HCT116 (cell line): ENCODE data around the gene CELF2. TPM values are rescaled to one million over a fixed set of nuclear protein-coding genes. Genes with fewer than 3 reads are reported as not detected.

Experiments used
- ATAC-seq: fragments of 200-7000 bp; cut with Tn5 transposase; 2 replicates; pipeline ENCODE4 v1.9.1; 2020; ENCODE audit warnings: mild to moderate bottlenecking, moderate library complexity
- BruUV-seq: library from RNA; stranded (reverse); fragments of 400-500 nt; replicated peaks from 2 replicates; lab custom pipeline; 2021; lab: Mats Ljungman, UMichigan
- CTCF ChIA-PET: fragments of 300-600 bp; sonication (Branson Sonifier 250); formaldehyde crosslinking; loops from one replicate; lab custom pipeline; 2021; ENCODE audit warnings: antibody characterized with exemption; lab: Charles Lee
- POLR2A ChIA-PET: fragments of 300-600, 350-600 bp; sonication (Branson Sonifier 250); formaldehyde crosslinking; loops from one replicate; lab custom pipeline; 2021; ENCODE audit warnings: antibody characterized with exemption; lab: Charles Lee
- RAD21 ChIA-PET, 2 experiments: fragments of 300-600 bp; sonication (Branson Sonifier 250); formaldehyde crosslinking; loops; one replicate each; lab custom pipeline; 2023; ENCODE audit warnings: low total read pairs in 2 of 2; ENCODE audit not compliant: uncharacterized antibody in 2 of 2, unreplicated experiment in 2 of 2, low non-redundant PET in 1 of 2; lab: Charles Lee
- DNase-seq: peaks from one replicate; pipeline ENCODE4 v3.0.0-alpha.2; 2010; ENCODE audit warnings: low read depth, low spot score
- H2AFZ ChIP-seq: fragments of 200-600 bp; shearing (Covaris generic), sonication (generic); 2 replicates; pipeline ENCODE4 v1.6.1; 2017; ENCODE audit warnings: low read depth, mixed run types, mixed read lengths, antibody characterized with exemption, low read length; ENCODE audit not compliant: poor library complexity, severe bottlenecking
- H3K27ac ChIP-seq: 2 replicates; pipeline ENCODE4 v1.5.1; 2012; ENCODE audit warnings: low read depth, low read length
- H3K27me3 ChIP-seq: fragments of 200-600 bp; sonication (generic); 2 replicates; pipeline ENCODE4 v1.6.1; 2016; ENCODE audit warnings: mixed run types, low read length, mixed read lengths; ENCODE audit not compliant: insufficient read depth
- H3K36me3 ChIP-seq, 2 experiments: fragments of 200-500 bp in 1 of 2; fragments of 200-600 bp in 1 of 2; sonication (Bioruptor generic) in 1 of 2; sonication (generic) in 1 of 2; 2 replicates each; pipeline versions ENCODE4 v1.5.1 to v1.6.1; 2014 to 2016; ENCODE audit warnings: low read length in 2 of 2, inconsistent platforms in 1 of 2, mixed read lengths in 1 of 2, mixed run types in 1 of 2; ENCODE audit not compliant: insufficient read depth in 2 of 2, control insufficient read depth in 1 of 2
- H3K4me1 ChIP-seq, 2 experiments: fragments of 200-600 bp in 1 of 2; sonication (generic) in 1 of 2; 2 replicates each; pipeline versions ENCODE4 v1.5.1 to v1.6.1; 2012 to 2017; ENCODE audit warnings: low read length in 2 of 2, inconsistent platforms in 1 of 2, mild to moderate bottlenecking in 1 of 2, mixed read lengths in 1 of 2, mixed run types in 1 of 2, moderate library complexity in 1 of 2; ENCODE audit not compliant: insufficient read depth in 2 of 2, control insufficient read depth in 1 of 2
- H3K4me2 ChIP-seq: fragments of 200-600 bp; sonication (generic); 2 replicates; pipeline ENCODE4 v1.6.1; 2017; ENCODE audit warnings: mixed run types, low read length, mixed read lengths
- H3K4me3 ChIP-seq, 2 experiments: fragments of 200-600 bp in 1 of 2; sonication (generic) in 1 of 2; replicated peaks in 1 of 2; 2 replicates each; pipeline ENCODE4 v1.5.1; 2011 to 2016; ENCODE audit warnings: low read length in 2 of 2, control low read depth in 1 of 2, low read depth in 1 of 2, mild to moderate bottlenecking in 1 of 2, mixed read lengths in 1 of 2, mixed run types in 1 of 2
- H3K79me2 ChIP-seq: fragments of 200-600 bp; sonication (generic); 2 replicates; pipeline ENCODE4 v1.6.1; 2017; ENCODE audit warnings: mild to moderate bottlenecking, mixed run types, low read length, moderate library complexity, mixed read lengths; ENCODE audit not compliant: insufficient read depth
- H3K9ac ChIP-seq: fragments of 200-600 bp; sonication (generic); 2 replicates; pipeline ENCODE4 v1.6.1; 2016; ENCODE audit warnings: low read length, mixed read lengths
- H3K9me2 ChIP-seq: fragments of 200-600 bp; sonication (generic), shearing (Covaris generic); 2 replicates; pipeline ENCODE4 v1.6.1; 2017; ENCODE audit warnings: mixed run types, mild to moderate bottlenecking, moderate library complexity; ENCODE audit not compliant: insufficient read depth
- H3K9me3 ChIP-seq, 2 experiments: fragments of 200-500 bp in 1 of 2; fragments of 200-600 bp in 1 of 2; sonication (Bioruptor generic) in 1 of 2; sonication (generic) in 1 of 2; 2 replicates each; pipeline ENCODE4 v1.6.1; 2014 to 2017; ENCODE audit warnings: low read length in 2 of 2, mixed read lengths in 2 of 2, inconsistent platforms in 1 of 2, low read depth in 1 of 2, mild to moderate bottlenecking in 1 of 2, mixed run types in 1 of 2, moderate library complexity in 1 of 2; ENCODE audit not compliant: control insufficient read depth in 1 of 2, insufficient read depth in 1 of 2
- H4K20me1 ChIP-seq: fragments of 200-600 bp; sonication (generic), shearing (Covaris generic); 2 replicates; pipeline ENCODE4 v1.6.1; 2017; ENCODE audit warnings: mixed run types, mild to moderate bottlenecking, moderate library complexity; ENCODE audit not compliant: insufficient read depth
- ATF3 ChIP-seq: IDR thresholded peaks from 2 replicates; pipeline ENCODE4 v1.6.1; 2012
- CBX3 ChIP-seq: IDR thresholded peaks from 2 replicates; pipeline ENCODE4 v1.6.1; 2012; ENCODE audit warnings: low read depth
- ELF1 ChIP-seq: IDR thresholded peaks from 2 replicates; pipeline ENCODE4 v1.6.1; 2012; ENCODE audit warnings: low read depth, borderline replicate concordance
- EZH2 ChIP-seq: fragments of 200-600 bp; sonication (generic); IDR thresholded peaks from 2 replicates; pipeline ENCODE4 v1.6.1; 2017; ENCODE audit warnings: antibody characterized with exemption, mixed run types
- MAX ChIP-seq: IDR thresholded peaks from 2 replicates; pipeline ENCODE4 v1.6.1; 2012
- POLR2A ChIP-seq: IDR thresholded peaks from 2 replicates; pipeline ENCODE4 v1.7.0; 2011; ENCODE audit warnings: borderline replicate concordance; ENCODE audit not compliant: insufficient read depth, insufficient read length; ENCODE audit errors: extremely low read depth
- SIN3A ChIP-seq: IDR thresholded peaks from 2 replicates; pipeline ENCODE4 v1.6.1; 2012; ENCODE audit warnings: low read depth
- SP1 ChIP-seq: IDR thresholded peaks from 2 replicates; pipeline ENCODE4 v1.6.1; 2012; ENCODE audit warnings: low read depth
- SRF ChIP-seq: IDR thresholded peaks from 2 replicates; pipeline ENCODE4 v1.6.1; 2012; ENCODE audit warnings: low read depth
- TCF7L2 ChIP-seq: IDR thresholded peaks from 2 replicates; pipeline ENCODE4 v1.7.0; 2011; ENCODE audit warnings: borderline replicate concordance, inconsistent platforms; ENCODE audit not compliant: insufficient read depth, insufficient read length; ENCODE audit errors: extremely low read depth
- YY1 ChIP-seq: IDR thresholded peaks from 2 replicates; pipeline ENCODE4 v1.6.1; 2011; ENCODE audit warnings: low read length, low read depth, moderate library complexity, mild to moderate bottlenecking; ENCODE audit not compliant: insufficient replicate concordance; ENCODE audit errors: extremely low read depth
- ZBTB33 ChIP-seq: IDR thresholded peaks from 2 replicates; pipeline ENCODE4 v1.6.1; 2011; ENCODE audit warnings: mild to moderate bottlenecking, low read length, moderate library complexity; ENCODE audit not compliant: insufficient replicate concordance; ENCODE audit errors: extremely low read depth
- ZNF274 ChIP-seq: fragments of 200-500 bp; sonication (Bioruptor generic); IDR thresholded peaks from 2 replicates; pipeline ENCODE4 v1.6.1; 2014; ENCODE audit warnings: mild to moderate bottlenecking, low read depth, low read length, inconsistent platforms
- intact Hi-C: fragments of 100-400 bp; cut with micrococcal nuclease; formaldehyde crosslinking; loops from 2 replicates; pipeline ENCODE4 v1.10.0; 2022
- total RNA-seq: library from RNA; stranded (reverse); gene quantifications from one replicate; pipeline ENCODE4 v1.2.1, GENCODE V29; 2021; ENCODE audit not compliant: unreplicated experiment

CELF2 gene
- total RNA-seq, 1 experiment from 2014 or later = 0.66 TPM

- no peak overlapping the region for H3K27ac ChIP-seq
- ATAC-seq (no peak), DNase-seq (no peak)
- no peak overlapping the region for H3K4me3 ChIP-seq
- no peak overlapping the region for H3K9ac ChIP-seq
- H4K20me1 ChIP-seq = no peaks in the 10 kb centered on the region
- H3K9me3 ChIP-seq = no peaks in the 10 kb centered on the region
- BruUV-seq = no TSS peak
- ChIA-PET CTCF (no interaction called here), POLR2A (no interaction called here), RAD21 (no interaction called here)
- no peak overlapping the region for H3K4me2 ChIP-seq
- TF ChIP-seq ZBTB33 (no peak), ZNF274 (no peak), ELF1 (no peak), SIN3A (no peak), TCF7L2 (no peak), EZH2 (no peak), POLR2A (no peak)
- H3K36me3 ChIP-seq = no peaks in the 10 kb centered on the region
- H3K27me3 ChIP-seq = peaks cover 31% of the 10 kb centered on the region
- no peak overlapping the region for H2AFZ ChIP-seq
- intact Hi-C loops = no loop called here
- no peaks in the 10 kb centered on the region for H3K79me2 ChIP-seq
- no peaks in the 10 kb centered on the region for H3K9me2 ChIP-seq
- no peaks in the 10 kb centered on the region for H3K4me1 ChIP-seq
Observed at GRCh38 chr10:11331046-11331577, 313.4 kb downstream of the CELF2 start.

- Histone ChIP-seq H3K4me2 (no peak overlapping the region), H3K9me2 (no peaks in the 10 kb centered on the region), H3K36me3 (no peaks in the 10 kb centered on the region), H3K4me3 (no peak overlapping the region), H3K79me2 (no peaks in the 10 kb centered on the region), H3K27me3 (peaks cover 31% of the 10 kb centered on the region), H3K9me3 (no peaks in the 10 kb centered on the region), H3K9ac (no peak overlapping the region), H4K20me1 (no peaks in the 10 kb centered on the region), H3K4me1 (no peaks in the 10 kb centered on the region), H3K27ac (no peak overlapping the region), H2AFZ (no peak overlapping the region)
- DNase-seq (no peak), ATAC-seq (no peak)
- no peak for TF ChIP-seq ATF3
- no peak for TF ChIP-seq YY1
- no peak for TF ChIP-seq MAX
- TF ChIP-seq SRF = no peak
- TF ChIP-seq CBX3 = no peak
- TF ChIP-seq POLR2A = no peak
- no peak for TF ChIP-seq SP1
- no peak for TF ChIP-seq SIN3A
- CTCF ChIA-PET = no interaction called here
- POLR2A ChIA-PET = no interaction called here
- RAD21 ChIA-PET = no interaction called here
- BruUV-seq = no TSS peak
- intact Hi-C loops = no loop called here
Observed at GRCh38 chr10:11331726-11332125, 314.1 kb downstream of the CELF2 start.
